H4 (cell line): Measurements from ENCODE around the gene IGSF6. TPM values are rescaled to one million over a fixed set of nuclear protein-coding genes. Genes with fewer than 3 reads are reported as not detected.
A peak's percentile ranks its signal among the peaks of the same experiment; 100 is the strongest.
"Not testable (repeated sequence)": the region's sequence is repeated elsewhere in the genome, so short reads cannot be mapped to it uniquely, and the experiment has no call there.

ENCODE experiments used
- DNase-seq: peaks from one replicate; pipeline ENCODE4 v3.0.0-alpha.2; 2015; ENCODE audit warnings: low spot score
- total RNA-seq: library from RNA; depleted of rRNA; stranded (reverse); fragments of >200 nt; shearing (Covaris generic); gene quantifications from 2 replicates; pipeline ENCODE4 v1.2.3, GENCODE V29; 2014

The IGSF6 gene
- total RNA-seq, 1 experiment from 2014 or later = not detected

DNA sequence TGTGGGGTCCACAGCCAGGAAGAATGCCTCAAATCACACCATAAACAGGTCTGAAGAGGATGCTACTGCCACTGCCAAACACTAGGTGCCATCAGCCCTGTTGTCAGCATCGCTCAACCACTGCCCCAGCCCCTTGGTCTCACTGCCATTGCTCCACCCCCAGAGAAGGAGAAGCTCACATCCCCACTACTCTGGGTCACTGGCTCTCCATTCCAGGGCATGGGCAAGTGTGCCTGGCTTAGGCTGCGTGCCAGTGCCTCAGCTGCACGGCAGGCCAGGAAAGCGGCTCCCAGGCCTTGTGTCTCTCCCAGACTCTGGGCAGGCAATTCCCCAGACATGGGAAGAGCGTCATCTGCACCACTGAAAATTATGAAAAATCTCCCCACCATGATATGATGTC is 1.2 kb upstream of the IGSF6 start:
- DNase-seq = no peak

DNA sequence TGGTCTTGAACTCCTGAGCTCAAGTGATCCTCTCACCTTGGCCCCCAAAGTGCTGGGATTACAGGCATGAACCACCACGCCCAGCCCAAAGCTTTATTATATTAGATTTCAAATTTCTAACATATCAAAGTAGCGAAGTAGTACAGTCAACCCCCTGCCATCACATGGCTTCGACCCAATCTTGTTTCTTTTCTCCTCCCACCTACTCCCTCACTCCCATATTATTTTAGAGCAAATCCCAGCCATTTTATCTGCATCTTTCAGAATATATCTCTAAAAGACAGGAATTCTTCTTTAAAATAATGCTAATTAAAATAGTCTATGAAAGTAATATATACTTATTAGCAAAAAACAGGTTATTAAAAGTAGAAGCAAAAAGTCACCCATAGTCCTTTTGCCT is 893 bp downstream of the IGSF6 start:
- DNase-seq = no peak

DNA sequence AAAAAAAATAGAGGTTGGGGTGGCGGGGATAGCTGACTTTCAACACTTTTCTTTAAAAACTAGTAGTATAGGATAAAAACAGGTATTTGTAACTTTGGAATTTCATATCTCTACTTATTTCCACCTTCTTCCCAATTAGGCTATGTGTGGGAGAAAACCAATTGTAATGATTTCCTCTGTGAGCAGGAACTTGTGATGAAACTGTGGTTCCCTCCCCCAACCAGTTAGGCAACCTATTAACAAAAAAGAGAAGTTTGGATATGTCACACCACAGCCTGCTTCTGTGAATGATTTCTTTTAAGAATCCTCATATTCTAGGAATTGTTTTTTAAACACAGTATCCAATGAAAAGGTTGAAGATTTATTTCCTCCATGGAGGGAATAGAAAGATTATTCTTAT is 1.9 kb downstream of the IGSF6 start:
- no peak for DNase-seq

DNA sequence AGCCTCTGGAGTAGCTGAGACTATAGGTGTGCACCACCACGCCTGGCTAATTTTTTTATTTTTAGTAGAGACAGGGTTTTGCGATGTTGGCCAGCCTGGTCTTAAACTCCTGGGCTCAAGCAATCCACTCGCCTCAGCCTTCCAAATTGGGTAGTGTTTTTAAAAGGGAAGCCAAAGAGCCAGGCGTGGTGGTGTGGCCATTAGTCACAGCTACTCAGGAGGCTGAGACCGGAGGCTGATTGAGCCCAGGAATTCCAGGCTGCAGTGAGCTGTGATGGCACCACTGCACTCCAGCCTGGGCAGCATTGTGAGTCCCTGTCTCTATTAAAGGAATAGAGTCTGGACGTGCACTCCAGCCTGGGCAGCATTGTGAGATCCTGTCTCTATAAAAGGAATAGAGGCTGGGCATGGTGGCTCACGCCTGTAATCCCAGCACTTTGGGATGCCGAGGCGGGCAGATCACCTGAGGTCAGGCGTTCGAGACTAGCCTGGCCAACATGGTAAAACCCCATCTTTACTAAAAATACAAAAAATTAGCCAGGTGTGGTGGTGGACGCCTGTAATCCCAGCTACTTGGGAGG is 2.5 kb downstream of the IGSF6 start:
- DNase-seq = not testable (repeated sequence)

DNA sequence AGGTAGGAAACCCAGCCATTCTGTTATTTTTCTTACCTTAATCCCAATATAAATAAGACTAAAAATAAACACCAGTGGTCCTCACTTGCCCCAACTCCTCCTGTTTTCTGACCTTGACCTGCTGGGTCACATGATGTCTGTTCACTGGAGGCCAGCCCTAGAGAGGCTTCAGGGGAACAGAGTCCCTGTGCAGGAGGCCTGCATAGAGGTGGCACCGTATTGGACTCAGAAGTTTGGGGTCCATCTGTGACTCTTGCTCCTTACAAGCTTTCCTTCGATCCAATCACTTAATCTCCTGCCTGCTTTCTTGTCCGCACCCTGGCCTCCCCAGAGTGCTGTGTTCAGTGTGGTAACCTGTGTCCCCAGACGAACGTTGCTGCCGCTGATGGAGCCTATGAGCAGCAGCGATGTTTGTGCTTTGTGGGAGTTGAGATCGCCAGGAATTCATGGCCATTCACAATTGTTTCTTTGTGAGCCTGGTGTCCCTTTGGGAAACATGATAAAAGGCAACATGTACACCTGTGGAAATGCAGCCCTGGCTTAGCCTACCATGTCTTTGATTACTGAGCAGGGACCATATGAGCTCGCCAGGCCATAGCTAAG is 4.7 kb downstream of the IGSF6 start:
- no peak for DNase-seq

DNA sequence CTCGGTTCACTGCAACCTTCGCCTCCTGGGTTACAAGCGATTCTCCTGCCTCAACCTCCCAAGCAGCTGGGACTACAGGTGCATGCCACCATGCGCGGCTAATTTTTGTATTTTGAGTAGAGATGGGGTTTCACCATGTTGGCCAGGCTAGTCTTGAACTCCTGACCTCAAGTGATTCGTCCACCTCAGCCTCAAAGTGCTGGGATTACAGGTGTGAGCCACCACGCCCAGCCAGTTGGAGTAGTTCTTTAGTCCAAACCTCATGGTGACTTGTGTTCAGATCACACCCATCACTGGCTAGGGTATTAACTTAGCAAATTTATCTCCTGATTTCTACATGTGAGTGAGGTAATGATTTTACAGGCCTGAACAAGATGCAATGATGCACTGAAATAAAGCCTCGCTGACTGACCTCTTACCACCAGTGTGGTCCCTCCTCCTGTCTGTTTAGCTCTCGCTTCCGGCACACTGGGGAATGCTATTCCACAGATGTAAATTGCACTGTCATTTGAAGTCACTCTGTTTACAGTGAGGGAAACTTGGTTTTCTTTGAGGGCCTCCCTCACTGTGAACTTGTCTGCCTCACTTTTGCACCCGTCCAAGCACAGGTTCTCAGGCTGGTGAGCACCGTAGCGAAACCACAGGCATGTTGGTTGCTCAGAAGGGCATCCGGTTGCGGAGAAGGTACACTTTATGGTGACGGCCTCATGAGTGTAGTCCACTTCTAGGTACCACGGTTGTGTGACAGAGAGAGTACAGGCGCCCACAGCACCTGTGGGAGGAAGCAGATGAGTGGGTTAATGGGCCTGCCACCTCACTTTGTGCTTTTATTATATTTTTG is 5.5 kb downstream of the IGSF6 start:
- peak; percentile 38 for DNase-seq

DNA sequence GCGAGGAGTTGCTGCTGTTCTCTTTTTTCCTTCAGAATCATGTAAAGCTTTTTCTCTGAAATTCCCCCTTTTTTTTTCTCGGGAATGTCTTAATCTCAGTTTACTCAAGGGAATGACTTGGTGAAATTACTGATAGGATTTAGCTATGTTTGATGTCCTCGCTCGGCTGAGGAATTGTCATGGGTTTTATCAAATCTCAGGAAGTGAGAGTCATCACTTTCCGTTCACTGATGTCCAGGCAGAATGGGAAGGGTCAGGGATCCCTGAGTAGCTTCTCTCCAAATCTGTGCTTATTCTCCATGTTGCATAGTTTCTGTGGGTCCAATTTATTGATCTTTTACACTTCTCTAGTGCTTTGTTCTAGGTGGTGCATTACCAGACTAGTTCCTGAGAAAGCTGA is 6.3 kb downstream of the IGSF6 start:
- no peak for DNase-seq

DNA sequence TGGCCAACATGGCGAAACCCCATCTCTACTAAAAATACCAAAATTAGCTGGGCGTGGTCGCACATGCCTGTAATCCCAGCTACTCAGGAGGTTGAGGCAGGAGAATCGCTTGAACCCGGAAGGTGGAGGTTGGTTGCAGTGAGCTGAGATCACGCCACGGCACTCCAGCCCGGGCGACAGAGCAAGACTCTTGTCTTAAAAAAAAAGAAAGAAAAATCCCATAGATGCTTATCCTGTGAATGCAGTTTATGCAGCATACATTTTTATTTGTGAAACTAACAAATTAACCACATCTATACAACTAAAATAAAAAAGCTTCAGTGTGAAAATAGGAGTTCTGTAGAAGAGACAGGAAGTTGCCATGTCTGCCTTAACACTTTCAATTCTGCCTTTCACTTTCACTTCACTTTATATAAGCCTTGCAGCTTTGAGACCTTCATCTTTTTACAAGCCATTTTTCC is 7.1 kb downstream of the IGSF6 start:
- peak; percentile 29 for DNase-seq

DNA sequence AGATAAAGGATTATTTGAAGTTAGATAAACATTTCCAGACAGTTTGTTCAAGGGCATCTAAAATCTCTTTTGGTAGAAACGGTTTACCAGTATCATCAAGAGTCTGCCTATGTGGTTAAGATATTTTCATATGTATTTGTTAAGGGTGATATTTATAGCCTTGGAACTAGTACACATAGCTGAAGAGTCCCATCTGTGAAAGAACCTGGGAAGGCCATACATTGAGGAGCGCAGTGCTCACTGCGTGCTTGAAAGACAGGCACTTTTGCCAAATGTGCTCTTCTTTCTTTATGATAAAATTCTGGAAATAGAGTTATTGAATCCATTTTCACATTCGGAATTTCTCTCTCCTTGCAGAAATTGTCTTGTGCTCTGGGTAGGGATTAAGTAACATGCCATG is 7.7 kb downstream of the IGSF6 start:
- no peak for DNase-seq

DNA sequence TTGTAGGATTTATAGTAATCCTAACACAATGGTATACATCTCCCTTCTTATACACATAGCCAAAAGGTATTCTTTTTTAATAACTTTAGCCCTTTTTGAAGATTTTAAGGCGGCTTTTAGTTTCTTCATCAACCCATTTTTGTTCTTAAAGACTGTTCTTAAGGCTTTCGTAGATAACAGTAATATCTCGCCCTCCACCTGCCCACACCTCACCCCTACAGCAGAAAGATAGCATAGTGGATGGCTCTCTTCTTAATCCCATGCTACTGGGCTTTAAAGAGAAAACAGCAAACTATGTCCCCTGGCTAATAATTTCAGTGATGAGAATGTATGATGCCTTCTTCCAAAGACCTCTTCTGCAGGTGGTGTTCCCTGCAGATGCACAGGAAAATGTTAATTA is 8.6 kb downstream of the IGSF6 start:
- DNase-seq = no peak

DNA sequence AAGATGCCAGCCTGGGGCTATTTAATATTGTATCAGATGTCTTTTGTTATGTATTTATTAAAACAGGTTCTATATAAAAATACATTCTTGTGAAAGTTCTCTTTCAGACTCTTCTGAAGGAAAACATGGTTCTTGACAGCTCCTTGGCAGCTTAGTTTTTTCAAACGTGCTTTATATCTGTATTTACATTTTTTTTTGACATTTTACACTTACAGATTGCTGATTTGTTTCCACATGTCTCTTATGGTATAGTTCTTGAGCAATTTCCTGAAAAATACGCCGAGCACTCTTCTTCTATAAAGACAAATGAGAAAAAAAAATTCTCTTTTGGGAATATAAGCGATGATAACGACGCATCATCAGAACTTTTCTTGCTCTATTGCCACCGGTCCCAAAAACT is 9.5 kb downstream of the IGSF6 start:
- DNase-seq = no peak

DNA sequence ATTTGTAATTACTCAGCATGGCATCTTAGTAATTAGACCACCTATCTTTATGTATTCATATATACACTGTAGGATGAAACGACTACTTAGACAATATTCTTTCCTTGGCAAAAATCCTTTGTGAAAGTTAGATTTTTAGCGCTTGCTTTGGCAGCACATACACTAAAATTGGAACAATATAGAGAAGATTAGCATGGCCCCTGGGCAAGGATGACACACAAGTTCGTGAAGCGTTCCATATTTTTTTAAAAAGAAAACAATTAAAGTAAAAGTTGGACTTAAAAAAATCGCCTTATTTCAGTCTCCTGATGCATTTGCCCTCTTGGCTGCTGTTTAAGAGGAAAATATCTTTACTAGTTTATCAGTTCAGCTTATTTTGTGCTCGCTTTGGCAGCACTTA is 10.5 kb downstream of the IGSF6 start:
- no peak for DNase-seq

DNA sequence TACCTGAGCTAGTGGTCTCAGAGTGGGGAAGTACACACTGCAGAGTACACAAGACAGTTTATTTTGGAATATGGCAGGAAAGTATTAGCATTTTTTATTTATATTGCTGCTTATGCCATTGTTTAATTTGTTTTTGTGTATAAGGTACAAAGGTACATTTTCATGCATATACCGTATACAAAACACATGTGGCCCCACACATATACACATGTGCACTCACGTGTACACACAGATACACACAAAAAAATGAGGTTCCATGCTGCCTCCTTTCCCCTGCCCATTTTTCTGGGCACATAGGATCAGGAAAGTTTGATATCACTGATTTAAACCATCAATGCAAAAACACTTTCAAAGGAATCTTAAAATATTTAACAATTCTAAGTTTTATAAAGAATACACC is 12.9 kb downstream of the IGSF6 start:
- no peak for DNase-seq

DNA sequence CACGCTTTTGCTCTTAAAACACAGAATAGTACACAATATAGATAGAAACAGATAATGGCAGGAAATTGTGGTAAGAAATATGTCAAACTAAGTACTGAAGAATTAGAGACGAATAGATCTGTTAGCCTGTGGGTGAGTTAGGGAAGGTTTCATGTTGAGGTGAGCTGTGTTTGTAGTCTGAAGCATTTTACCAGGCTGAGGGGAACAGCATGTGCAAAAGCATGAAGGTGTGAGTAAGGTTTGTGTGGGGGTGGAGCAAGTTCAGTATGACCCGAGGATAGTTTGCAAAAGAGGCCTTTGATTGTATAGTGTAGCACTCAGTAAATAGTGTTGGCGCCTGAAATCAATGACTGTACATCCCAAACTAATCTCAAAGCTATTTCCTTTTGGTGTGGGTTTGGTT is 13.8 kb downstream of the IGSF6 start:
- DNase-seq = no peak

DNA sequence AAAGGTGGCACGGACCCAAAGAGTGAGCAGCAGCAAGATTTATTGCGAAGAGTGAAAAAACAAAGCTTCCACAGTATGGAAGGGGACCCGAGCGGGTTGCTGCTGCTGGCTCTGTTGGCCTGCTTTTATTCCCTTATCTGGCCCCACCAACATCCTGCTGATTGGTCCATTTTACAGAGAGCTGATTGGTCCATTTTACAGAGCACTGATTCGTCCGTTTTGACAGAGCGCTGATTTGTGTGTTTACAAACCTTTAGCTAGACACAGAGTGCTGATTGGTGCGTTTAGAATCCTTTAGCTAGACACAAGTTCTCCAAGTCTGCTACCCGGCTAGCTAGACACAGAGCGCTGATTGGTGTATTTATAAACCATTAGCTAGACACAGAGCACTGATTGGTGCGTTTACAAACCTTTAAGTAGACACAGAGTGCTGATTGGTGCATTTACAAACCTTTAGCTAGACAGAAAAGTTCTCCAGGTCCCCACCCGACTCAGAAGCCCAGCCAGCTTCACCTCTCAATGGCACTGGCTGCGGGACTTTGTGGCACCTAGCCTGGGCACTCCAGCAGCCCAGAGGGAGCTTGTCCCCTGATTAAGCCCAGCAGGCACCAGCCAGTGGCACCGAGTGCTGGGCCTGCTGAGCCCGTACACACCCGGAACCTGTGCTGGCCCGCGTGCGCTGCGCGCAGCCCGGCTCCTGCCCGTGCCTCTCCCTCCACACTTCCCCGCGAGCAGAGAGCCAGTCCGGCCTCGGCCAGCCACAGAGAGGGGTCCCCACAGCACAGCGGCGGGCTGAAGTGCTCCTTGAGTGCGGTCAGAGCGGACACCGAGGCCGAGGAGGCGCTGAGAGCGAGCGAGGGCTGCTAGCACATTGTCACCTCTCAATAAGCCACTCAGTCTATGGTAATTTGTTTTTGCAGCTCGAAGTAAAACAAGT is 15.1 kb downstream of the IGSF6 start:
- DNase-seq = no peak

DNA sequence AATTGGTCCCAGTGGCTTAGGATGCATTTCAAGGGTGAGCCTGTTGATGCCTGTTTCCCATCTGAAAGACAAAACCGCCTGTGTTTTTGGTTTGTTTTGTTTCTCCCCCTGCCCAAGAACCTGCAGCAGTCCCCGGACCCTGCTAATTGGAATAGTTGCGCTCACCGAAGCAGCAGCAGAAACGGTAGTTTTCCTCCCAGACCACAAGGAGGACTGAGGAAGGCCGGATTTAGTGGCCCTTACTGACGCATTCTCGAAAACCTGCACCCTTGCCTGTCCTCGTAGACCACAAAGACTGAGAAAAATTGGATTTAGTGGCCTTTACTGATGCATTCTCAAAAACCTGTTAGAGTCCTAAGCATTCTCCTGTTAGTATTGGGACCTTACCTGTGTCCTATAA is 16.7 kb downstream of the IGSF6 start:
- DNase-seq = not testable (repeated sequence)

DNA sequence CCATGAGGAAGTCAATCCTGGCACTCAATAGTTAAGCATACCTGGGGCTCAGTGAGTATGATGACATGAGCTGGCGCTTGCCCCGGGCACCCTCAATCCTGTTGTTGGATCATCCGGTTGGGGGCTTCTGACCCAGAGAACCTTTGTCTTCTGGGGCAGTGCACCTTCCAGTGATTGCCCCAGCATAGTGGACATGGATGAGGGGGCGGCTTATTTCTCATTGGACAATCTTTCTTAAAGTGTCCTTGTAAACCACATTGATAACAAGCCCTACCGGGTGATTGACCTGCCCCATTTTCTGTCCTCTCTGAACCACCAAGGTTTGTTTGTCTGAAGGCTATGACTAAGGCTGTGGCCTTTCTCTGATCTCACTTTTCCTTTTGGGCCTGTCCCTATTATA is 18.2 kb downstream of the IGSF6 start:
- DNase-seq = no peak

DNA sequence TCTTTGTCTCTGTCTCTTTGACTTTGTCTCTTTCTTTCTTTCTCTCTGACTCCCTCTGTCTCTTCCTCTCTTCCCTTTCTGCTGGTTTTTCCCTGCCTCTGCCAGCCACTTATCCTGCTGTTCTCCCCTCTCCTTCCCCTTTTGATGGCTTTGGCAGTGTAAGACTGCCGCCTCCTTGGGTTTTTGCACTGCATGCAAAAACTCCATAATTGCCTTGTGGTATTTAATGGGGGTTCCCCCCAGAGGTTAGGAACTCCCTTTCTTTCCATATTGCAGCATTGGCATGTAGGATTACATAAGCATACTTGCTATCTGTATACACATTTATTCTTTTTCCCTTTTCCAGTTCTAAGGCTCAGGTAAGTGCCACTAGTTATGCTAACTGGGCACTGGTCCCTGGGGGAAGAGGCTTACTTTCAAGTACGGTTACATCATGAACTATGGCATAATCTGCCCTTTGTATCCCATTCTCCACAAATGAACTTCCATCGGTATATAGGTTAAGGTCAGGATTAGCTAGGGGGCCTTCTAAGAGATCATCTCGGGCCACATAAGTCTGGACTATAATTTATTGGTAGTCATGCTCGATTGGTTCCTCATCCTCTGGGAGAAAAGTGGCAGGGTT is 20.3 kb downstream of the IGSF6 start:
- not testable (repeated sequence) for DNase-seq

DNA sequence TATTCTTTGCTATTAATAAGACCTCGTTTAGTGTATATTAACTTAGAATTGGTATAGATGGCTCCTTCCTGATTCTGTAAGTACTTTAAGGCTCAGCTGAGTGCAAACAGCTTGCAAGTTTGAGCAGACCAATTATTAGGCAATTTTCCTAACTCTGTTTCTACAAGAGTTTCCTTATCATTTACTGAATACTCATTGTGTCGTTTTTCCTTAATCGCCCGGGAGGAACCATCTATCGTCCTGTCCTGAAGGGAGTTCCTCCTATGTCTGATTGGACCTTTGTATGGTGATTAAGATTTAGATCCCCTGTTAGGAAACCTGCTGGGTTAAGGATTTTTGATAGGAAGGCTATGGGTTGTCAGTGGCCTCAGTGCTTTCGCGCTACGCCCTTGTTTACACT is 21.0 kb downstream of the IGSF6 start:
- DNase-seq = not testable (repeated sequence)

DNA sequence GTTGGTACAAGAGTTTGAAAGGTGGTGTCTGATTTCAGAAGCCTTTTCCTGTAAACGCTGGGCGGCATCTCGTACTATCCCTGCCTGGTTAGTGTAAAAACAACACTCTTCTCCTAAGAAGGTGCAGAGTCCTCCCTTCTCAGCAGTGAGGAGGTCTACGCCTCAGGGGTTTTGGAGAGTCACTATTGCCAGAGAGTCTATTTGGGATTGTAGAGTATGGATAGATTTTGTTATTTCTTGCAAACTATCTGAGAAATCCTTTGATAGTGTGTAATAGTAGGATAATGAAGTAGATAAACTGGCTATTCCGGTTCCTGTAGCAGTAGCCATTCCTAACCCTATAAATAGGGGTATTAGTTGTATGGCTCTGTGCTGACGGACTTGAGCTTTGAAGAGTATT is 21.5 kb downstream of the IGSF6 start:
- DNase-seq = not testable (repeated sequence)
